DMS153 treated with DMSO at 0.1 percent for 48 hours (cell line): ENCODE data around the gene WNK2.
A peak's percentile ranks its signal among the peaks of the same experiment; 100 is the strongest.
"Not testable (repeated sequence)": the region's sequence is repeated elsewhere in the genome, so short reads cannot be mapped to it uniquely, and the experiment has no call there.

Experiments
- DNase-seq: peaks from one replicate; lab custom pipeline; 2025; ENCODE audit not compliant: unreplicated experiment; lab: John Stamatoyannopoulos, UW

Gene WNK2

DNA sequence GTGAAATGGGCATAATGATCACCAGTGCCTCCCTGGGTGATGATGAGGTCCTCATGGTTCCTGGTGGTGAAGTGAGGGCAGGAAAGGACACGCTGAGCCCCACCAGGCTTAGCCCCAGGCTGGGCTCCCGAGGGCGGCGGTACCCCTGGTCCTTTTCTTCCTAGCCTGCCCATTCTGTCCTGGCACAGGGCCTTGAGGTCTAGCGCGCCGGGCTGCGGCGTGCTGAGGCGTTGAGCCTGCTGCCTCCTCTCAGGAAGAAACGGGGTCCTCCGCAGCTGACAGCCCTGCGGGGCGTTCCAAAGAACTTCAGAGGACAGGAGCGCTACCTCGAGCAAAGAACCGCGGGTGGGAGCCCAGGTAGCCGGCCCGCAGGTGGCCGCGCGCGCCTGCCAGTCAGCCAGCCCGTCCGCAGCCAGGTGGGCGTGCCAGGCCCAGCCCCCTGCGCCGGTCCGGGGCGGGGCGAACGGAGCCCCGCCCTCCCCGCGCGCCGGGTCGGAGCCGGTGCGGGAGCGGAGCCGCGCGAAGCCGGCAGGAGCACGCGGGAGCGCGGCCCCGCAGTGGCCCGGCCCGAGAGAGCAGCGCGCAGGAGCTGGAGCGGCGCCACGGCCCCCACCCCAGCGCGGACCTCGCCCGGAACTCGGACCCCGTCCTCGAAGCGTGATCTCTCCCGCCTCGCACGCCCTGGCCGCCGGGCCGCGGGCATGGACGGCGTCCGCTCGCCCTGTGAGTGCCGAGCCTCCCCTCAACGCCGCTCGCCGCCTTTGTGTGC is at the start of gene WNK2:
Gene WNK2 (plus strand): TSS at position 477 of the 769 bp plus-strand sequence. CDS start 791 bp downstream, outside the sequence.
- DNase-seq, result peak; percentile 36

GRCh38 chr9:93134740-93135444 is 49.0 kb upstream of the WNK2 start:
- DNase-seq, result no peak

GRCh38 chr9:93136011-93136440 is 47.9 kb upstream of the WNK2 start:
- peak; percentile 14 for DNase-seq

GRCh38 chr9:93137362-93137761 is 46.6 kb upstream of the WNK2 start:
- no peak for DNase-seq

DNA sequence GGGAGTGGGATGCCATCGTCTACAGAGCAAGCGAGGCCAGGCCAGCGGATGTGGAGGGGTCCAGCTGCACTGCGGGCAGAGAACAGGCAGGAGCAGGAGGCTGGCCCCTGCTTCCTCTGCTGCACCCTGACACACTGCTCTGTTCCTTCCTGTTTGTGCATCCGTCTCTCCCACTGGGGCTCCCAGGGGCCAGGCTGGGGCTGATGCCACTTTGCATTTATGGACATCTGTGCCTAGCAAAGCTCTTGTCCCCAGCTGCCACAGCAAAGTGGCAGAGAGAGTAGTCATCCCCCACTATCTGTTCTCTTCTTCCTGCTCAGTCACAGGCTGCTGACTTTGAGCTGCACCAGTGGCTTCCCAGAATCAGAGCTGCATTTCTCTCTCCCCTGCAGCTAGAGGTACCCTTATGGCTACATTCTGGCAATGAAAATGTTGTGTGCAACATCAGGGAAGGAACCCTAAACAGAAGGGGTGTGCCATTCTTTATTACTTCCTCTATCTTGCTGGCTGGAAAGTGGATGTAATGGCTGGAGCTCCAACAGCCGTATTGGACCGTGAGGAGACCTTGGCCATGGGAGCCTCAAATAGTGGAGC is 45.7 kb upstream of the WNK2 start:
- no peak for DNase-seq

GRCh38 chr9:93139365-93140182 is 44.4 kb upstream of the WNK2 start:
- no peak for DNase-seq

DNA sequence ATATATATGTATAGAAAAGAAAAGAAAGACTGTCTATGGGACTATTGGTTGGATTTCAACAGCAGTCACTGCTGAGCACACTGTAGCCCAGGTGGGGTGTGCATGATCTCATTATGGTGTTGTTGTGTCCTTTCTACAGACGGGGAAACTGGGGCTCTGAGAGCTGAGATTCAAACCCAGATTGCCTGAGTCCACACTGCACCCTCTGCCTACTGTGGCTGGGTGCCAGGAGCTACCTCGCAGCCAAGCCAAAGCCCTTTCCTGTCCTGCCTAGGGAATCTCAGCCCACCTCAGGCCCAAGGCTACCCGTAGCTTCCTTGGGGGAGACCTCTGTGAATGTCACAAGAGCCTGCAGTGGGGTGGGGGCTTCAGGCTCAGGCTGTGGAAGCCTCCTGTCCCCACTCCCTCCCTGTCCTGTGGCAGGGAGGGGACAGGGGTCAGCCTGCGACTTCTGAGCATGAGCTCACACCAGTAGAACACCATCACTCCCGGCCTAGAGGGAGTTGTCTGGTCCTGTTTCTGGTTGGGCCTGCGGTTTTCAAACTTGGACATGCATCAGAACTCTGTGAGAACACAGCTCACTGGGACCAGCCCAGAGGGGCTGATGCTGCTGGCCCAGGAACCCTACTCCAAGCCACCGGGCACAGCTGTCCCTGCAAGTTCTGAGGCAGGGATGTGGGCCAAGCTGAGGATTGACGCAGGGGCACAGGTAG is 42.0 kb upstream of the WNK2 start:
- DNase-seq, result no peak

DNA sequence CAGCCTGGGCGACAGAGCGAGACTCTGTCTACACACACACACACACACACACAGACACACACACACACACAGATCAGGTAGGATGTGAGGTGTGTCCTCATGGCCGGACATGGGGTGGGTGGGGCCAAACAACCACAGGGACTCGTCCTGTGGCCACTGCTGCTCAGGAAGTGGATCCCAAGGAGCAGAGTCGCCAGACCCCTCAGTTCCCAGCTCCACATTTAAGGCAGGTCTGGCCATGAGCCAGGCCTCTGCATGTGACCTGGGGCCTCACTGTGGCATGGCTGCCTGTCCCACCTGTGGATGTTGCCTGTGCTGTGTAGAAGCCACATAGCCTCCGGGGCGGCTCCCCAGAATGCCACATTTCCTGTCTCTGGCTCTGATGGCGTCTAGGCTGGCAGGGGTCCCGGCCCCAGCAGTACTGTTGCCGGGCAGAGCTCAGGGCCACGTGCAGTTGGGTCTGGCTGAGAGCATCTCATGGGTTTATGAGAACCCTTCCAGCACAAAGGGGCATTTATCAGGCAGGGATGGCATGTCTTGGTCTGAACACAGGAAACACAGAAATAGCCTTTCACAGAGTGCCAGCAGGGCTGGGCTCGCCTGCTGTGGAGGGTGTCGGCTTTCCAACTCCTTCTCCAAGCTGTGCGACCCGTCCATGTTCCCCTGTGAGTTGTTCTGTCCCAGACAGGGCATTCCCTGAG is 40.0 kb upstream of the WNK2 start:
- DNase-seq, result peak; percentile 8

DNA sequence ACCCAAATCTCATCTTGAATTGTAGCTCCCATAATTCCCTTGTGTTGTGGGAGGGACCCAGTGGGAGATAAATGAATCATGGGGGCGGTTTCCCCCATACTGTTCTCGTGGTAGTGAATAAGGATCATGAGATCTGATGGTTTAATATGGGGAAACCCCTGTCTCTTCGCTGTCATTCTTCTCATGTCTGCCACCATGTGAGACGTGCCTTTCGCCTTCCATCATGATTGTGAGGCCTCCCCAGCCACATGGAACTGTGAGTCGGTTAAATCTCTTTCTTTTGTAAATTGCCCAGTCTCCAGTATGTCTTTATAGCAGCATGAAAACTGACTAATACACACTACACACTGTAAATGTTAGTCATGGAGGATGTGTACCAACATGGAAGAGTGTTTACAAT is 37.2 kb upstream of the WNK2 start:
- DNase-seq, result not testable (repeated sequence)

- DNase-seq, result no peak
These were observed 36.3 kb upstream of the WNK2 start for GRCh38 chr9:93147632-93148031.

- no peak for DNase-seq
These were observed 35.2 kb upstream of the WNK2 start for GRCh38 chr9:93148721-93149120.

DNA sequence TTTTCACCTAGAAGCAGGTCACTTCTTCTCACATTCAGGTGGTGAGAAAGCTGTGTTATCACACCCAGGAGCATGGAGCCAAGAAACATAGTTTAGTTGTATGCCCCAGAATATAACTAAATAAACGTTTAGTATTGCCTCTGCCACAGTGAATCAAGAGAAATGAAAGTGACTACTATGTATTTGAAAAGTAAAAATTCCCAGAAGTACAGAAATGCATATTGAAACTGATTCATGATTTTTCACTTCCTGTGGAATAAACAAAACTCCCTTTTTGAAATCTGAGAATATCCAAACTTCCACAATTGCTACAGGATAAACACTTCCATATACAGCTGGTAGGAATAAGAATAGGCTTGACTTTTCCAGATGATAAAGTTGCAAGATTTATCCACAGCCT is 34.6 kb upstream of the WNK2 start:
- no peak for DNase-seq

- DNase-seq, result no peak
These were observed 32.7 kb upstream of the WNK2 start for GRCh38 chr9:93151097-93151784.

DNA sequence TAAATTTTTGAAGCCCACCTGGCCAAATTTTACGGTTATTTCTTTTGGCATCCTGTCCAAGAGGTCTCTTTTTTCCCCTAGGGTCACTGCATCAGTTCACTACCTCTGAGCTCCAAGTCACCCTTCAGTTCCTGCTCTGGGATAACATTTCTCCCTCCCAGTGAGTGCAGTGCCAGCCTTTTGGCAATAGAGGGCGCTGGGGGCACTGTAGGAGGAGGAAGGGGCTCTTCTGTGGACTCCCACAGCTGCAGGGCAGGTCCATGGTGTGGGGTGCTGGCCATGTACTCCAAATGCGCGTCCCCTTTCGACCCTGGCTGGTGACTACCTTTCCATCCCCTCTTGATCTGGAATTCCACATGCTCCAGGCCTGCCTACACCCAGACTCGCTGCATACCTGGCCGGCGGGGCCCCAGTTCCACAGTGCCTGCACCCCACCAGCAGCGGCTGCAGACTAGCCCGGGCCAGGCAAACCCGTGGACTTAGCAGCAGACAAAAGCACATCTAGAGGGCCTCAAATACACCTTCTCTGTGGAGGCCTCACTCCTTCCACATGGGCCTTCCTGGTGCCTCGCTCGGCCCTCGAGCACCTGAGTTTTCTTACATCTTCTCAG is 29.5 kb upstream of the WNK2 start:
- peak; percentile 38 for DNase-seq

DNA sequence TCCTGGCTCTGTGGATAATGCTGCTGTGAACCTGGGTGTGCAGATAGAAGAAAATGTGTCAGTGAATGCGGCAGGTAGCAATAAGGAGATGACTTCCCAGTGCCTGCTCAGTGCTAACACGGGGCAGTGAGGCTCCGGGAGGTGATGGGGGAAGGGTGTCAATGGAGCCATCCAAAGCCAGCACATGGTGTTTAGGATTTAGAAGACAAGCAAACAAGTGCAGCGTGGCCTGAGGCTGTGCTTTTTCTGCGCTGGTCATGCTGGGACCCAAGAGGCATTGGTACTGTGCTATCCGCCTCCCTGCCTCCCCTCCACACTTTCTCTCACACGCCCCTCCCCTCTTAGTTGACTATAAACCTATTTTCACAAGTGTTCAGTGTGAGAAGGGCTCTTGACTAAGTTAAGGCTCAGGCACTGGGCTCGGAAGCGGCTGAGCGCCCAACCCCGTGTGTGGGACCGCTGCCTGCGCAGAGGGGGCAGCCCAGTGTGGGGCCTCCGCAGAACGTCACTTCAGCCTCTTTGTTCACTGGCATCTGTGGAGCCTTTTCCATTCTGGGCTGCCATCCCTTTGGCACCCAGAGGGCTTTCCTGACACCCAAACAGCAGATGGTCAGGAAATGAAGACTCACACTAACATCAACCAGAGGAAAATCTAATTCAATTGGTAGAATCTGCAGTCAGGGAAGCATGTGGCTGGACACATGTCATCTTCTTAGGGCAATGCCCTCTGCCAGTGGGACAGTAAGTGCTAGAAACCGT is 28.0 kb upstream of the WNK2 start:
- no peak for DNase-seq

GRCh38 chr9:93156475-93157008 is 27.4 kb upstream of the WNK2 start:
- no peak for DNase-seq

DNA sequence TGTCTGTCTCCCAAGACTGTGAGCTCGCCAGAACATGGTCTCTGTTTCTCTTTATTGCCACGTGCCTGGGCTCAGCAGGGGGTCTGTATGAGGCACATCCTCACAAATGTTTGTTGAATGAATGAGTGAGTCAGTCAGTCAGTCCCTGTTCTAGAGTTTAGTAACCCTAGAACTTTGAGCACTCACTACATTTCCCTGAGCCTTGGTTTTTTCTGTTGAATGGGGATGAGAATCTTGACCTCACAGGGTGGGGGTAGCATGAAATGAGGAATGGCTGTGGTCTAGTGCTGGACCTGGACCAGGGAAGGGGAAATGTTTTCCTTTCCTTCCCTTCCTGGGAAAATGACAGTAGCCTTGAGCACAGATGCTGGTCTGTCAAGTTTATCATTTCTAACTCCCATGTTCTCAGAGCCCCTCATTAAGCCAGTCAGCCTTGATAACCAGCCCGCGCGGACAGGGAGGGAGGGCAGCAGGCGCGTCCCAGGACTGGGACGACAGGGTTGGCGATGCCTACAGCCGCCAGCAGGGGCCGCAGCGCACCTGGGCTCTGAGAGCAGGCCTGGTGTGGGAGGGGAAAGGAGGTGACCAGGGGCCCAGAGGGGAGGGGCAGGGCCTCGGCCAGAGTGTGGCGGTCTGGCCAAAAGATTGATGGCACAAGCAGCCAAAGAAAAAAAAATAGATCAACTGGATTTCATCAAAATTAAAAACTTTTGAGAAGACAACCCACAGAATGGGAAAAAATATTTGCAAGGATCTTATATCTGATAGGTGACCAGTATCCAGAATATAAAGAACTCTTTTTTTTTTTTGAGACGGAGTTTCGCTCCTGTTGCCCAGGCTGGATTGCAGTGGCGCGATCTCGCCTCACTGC is 24.1 kb upstream of the WNK2 start:
- peak; percentile 52 for DNase-seq
